Mesenchymal stem cell (in vitro differentiated cells and primary cell): ENCODE results near the gene ABHD17C.

Experiments used
- DNase-seq: peaks from one replicate; pipeline ENCODE4 v3.0.0-alpha.2; 2013
- H2AFZ ChIP-seq: one replicate; pipeline ENCODE4 v1.6.1; 2013; ENCODE audit warnings: low read depth, mild to moderate bottlenecking, control low read depth, inconsistent platforms, low read length, moderate library complexity
- H2AK5ac ChIP-seq: 2 replicates; pipeline ENCODE4 v1.6.1; 2013; ENCODE audit warnings: low read length, moderate library complexity, mild to moderate bottlenecking, inconsistent platforms; ENCODE audit not compliant: severe bottlenecking
- H2BK120ac ChIP-seq: one replicate; pipeline ENCODE4 v1.6.1; 2013; ENCODE audit warnings: low read depth, mild to moderate bottlenecking, inconsistent platforms, low read length, moderate library complexity
- H2BK12ac ChIP-seq, 2 experiments: one replicate each; pipeline ENCODE4 v1.6.1; 2013; ENCODE audit warnings: inconsistent platforms in 2 of 2, low read length in 2 of 2, mild to moderate bottlenecking in 2 of 2, moderate library complexity in 2 of 2, control low read depth in 1 of 2
- H2BK15ac ChIP-seq: one replicate; pipeline ENCODE4 v1.6.1; 2013; ENCODE audit warnings: mild to moderate bottlenecking, low read depth, inconsistent platforms; ENCODE audit not compliant: poor library complexity, severe bottlenecking
- H2BK5ac ChIP-seq: 2 replicates; pipeline ENCODE4 v1.6.1; 2013; ENCODE audit warnings: low read depth, mild to moderate bottlenecking, low read length, control low read depth, inconsistent platforms; ENCODE audit not compliant: poor library complexity, severe bottlenecking
- H3K14ac ChIP-seq, 2 experiments: one replicate each; pipeline ENCODE4 v1.6.1; 2013; ENCODE audit warnings: inconsistent platforms in 2 of 2, low read length in 2 of 2, control low read depth in 1 of 2, mild to moderate bottlenecking in 1 of 2, moderate library complexity in 1 of 2
- H3K18ac ChIP-seq, 2 experiments: one replicate each; pipeline ENCODE4 v1.6.1; 2013; ENCODE audit warnings: inconsistent platforms in 2 of 2, low read length in 2 of 2, control low read depth in 1 of 2, low read depth in 1 of 2, mild to moderate bottlenecking in 1 of 2
- H3K23ac ChIP-seq, 2 experiments: one replicate each; pipeline ENCODE4 v1.6.1; 2013; ENCODE audit warnings: inconsistent platforms in 2 of 2, low read length in 2 of 2, mild to moderate bottlenecking in 2 of 2, moderate library complexity in 2 of 2, control low read depth in 1 of 2
- H3K27ac ChIP-seq: 2 replicates; pipeline ENCODE4 v1.5.1; 2013; ENCODE audit warnings: mild to moderate bottlenecking, moderate library complexity, low read length, control low read depth, inconsistent platforms; ENCODE audit not compliant: poor library complexity, severe bottlenecking
- H3K27me3 ChIP-seq, 2 experiments: 2 replicates each; pipeline versions ENCODE4 v1.6.1 to v1.7.0; 2013; ENCODE audit warnings: low read length in 2 of 2, mild to moderate bottlenecking in 2 of 2, moderate library complexity in 2 of 2, control low read depth in 1 of 2, inconsistent platforms in 1 of 2; ENCODE audit not compliant: control insufficient read depth in 1 of 2, insufficient read depth in 1 of 2
- H3K36me3 ChIP-seq, 2 experiments: 2 replicates each; pipeline versions ENCODE4 v1.6.1 to v1.7.0; 2013; ENCODE audit warnings: low read length in 2 of 2, control low read depth in 1 of 2, inconsistent platforms in 1 of 2, low read depth in 1 of 2, mild to moderate bottlenecking in 1 of 2; ENCODE audit not compliant: insufficient read depth in 2 of 2, control insufficient read depth in 1 of 2
- H3K4ac ChIP-seq, 2 experiments: one replicate each; pipeline ENCODE4 v1.6.1; 2013; ENCODE audit warnings: inconsistent platforms in 2 of 2, low read length in 2 of 2, mild to moderate bottlenecking in 2 of 2, moderate library complexity in 2 of 2, control low read depth in 1 of 2, low read depth in 1 of 2
- H3K4me1 ChIP-seq: 2 replicates; pipeline ENCODE4 v1.6.1; 2013; ENCODE audit warnings: low read depth, low read length, control low read depth; ENCODE audit not compliant: control insufficient read depth, insufficient read depth
- H3K4me2 ChIP-seq: 2 replicates; pipeline ENCODE4 v1.6.1; 2013; ENCODE audit warnings: low read length, mild to moderate bottlenecking, inconsistent platforms; ENCODE audit not compliant: poor library complexity, severe bottlenecking
- H3K4me3 ChIP-seq, 2 experiments: 2 replicates each; pipeline versions ENCODE4 v1.5.1 to v1.7.0; 2013; ENCODE audit warnings: low read length in 2 of 2, mild to moderate bottlenecking in 2 of 2, control low read depth in 1 of 2, low read depth in 1 of 2; ENCODE audit not compliant: insufficient read depth in 1 of 2
- H3K79me1 ChIP-seq: replicated peaks from 2 replicates; pipeline ENCODE4 v1.6.1; 2013; ENCODE audit warnings: mild to moderate bottlenecking, control low read depth, low read length, inconsistent platforms; ENCODE audit not compliant: poor library complexity, severe bottlenecking
- H3K9ac ChIP-seq: 2 replicates; pipeline ENCODE4 v1.7.0; 2013; ENCODE audit warnings: mild to moderate bottlenecking, low read length, moderate library complexity
- H3K9me3 ChIP-seq: 2 replicates; pipeline ENCODE4 v1.7.0; 2013; ENCODE audit warnings: mild to moderate bottlenecking, low read length; ENCODE audit not compliant: control insufficient read depth
- H4K8ac ChIP-seq: one replicate; pipeline ENCODE4 v1.6.1; 2013; ENCODE audit warnings: inconsistent platforms, mild to moderate bottlenecking, low read length, moderate library complexity
- H4K91ac ChIP-seq: one replicate; pipeline ENCODE4 v1.6.1; 2013; ENCODE audit warnings: mild to moderate bottlenecking, low read length, inconsistent platforms
- WGBS: methylation state at CpG from one replicate; pipeline ENCODE4 v1.1.7; 2013; ENCODE audit warnings: mixed read lengths; 5-methylcytosine and 5-hydroxymethylcytosine counted together

Gene ABHD17C

DNA sequence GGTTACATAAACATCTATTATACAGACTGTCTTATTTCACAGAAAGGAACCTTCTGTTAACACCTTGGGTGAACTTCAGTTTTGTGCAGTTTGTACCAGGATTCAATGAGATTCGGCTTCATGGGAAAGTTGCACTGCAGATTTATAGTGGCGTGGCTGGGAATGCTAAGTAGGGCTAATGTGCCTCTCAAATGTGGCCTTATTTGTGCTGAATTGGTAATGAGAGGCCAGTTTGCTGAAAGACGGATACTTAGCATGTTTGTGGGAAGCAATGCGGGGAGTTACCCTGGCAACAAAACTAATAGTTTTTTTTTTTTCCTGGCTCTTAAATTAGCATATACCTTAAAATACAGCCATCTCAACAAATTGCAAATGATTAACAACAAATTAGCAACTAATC lies 55.5 kb downstream of the ABHD17C start:
- no peak overlapping the region for H3K9ac ChIP-seq
- no peaks in the 10 kb centered on the region for H3K9me3 ChIP-seq
- no peak overlapping the region for H3K4ac ChIP-seq
- no peak overlapping the region for H2BK15ac ChIP-seq
- no peaks in the 10 kb centered on the region for H3K27me3 ChIP-seq
- no peak overlapping the region for H2AFZ ChIP-seq
- H3K79me1 ChIP-seq, result peaks cover 20% of the 10 kb centered on the region
- no peak overlapping the region for H3K23ac ChIP-seq
- WGBS, result 97% methylated on average over 3 of the region's 4 CpGs
- no peak overlapping the region for H2AK5ac ChIP-seq
- H3K4me1 ChIP-seq, result peaks cover 2% of the 10 kb centered on the region
- no peak overlapping the region for H3K27ac ChIP-seq
- H4K91ac ChIP-seq, result no peak overlapping the region
- H3K4me2 ChIP-seq, result no peak overlapping the region
- H3K14ac ChIP-seq, result no peak overlapping the region
- peaks cover 3 to 60% of the 10 kb centered on the region in 2 experiments for H3K36me3 ChIP-seq
- H4K8ac ChIP-seq, result no peak overlapping the region
- H3K18ac ChIP-seq, result no peak overlapping the region
- no peak overlapping the region for H3K4me3 ChIP-seq
- H2BK5ac ChIP-seq, result no peak overlapping the region
- peak overlapping the region in 1 of 2 experiments; percentile 42 for H2BK12ac ChIP-seq
- DNase-seq, result no peak
- no peak overlapping the region for H2BK120ac ChIP-seq

DNA sequence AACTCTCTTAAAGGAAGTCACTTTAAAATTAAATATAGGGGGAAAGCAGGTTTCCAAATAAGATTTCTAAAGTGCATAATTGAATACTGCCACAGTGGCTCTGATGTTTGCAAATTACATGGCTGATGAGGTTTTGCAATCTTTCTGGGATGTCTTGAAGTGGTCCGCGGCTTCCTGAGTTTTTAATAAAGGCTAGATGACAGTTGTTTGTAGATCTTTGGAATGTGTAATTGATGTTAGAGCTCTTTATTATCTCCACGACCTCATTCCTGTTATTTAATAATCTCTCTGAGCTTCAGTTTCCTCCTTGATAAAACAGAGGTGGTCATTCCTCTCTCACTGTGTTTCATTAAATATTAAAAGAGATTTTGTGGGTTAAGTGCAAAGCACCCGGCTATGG lies 57.1 kb downstream of the ABHD17C start:
- Histone ChIP-seq H2AFZ (no peak overlapping the region), H3K4me2 (no peak overlapping the region), H2BK12ac (no peak overlapping the region), H4K91ac (no peak overlapping the region), H2BK120ac (no peak overlapping the region), H3K79me1 (peaks cover 17% of the 10 kb centered on the region), H3K23ac (no peak overlapping the region), H2AK5ac (no peak overlapping the region), H2BK15ac (no peak overlapping the region), H3K4me3 (no peak overlapping the region), H3K9ac (no peak overlapping the region), H3K27ac (no peak overlapping the region), H3K18ac (no peak overlapping the region), H3K4ac (no peak overlapping the region), H4K8ac (no peak overlapping the region), H3K4me1 (peaks cover 2% of the 10 kb centered on the region), H3K27me3 (no peaks in the 10 kb centered on the region), H3K36me3 (peaks cover 3 to 73% of the 10 kb centered on the region in 2 experiments), H3K9me3 (no peaks in the 10 kb centered on the region), H2BK5ac (no peak overlapping the region), H3K14ac (no peak overlapping the region)
- no peak for DNase-seq
- WGBS, result 83% methylated on average over 2 of the region's 4 CpGs

DNA sequence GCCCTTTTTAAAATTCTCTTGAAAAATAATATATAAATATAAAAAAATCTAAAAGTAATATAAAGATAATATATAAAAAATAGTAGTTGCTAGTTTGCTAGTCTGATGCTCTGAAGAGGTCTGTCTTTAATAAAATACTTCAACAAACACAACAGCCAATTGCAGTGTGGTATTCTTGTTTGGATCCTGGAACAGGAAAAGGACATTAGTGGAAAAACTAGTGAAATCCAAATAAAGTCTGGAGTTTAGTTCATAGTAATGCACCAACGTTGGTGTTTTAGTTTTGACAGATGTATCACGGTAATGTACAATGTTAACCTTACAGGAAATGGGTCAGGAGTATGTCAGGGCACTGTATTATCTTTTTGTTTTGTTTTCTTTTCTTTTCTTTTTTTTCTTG lies 58.1 kb downstream of the ABHD17C start:
- Histone ChIP-seq H3K9ac (no peak overlapping the region), H3K27ac (no peak overlapping the region), H2BK120ac (no peak overlapping the region), H3K79me1 (peaks cover 9% of the 10 kb centered on the region), H3K9me3 (no peaks in the 10 kb centered on the region), H2BK15ac (no peak overlapping the region), H2BK12ac (no peak overlapping the region), H3K27me3 (no peaks in the 10 kb centered on the region), H2AK5ac (no peak overlapping the region), H3K23ac (no peak overlapping the region), H3K4ac (no peak overlapping the region), H3K4me2 (no peak overlapping the region), H2AFZ (no peak overlapping the region), H3K18ac (no peak overlapping the region), H4K8ac (no peak overlapping the region), H3K4me3 (no peak overlapping the region), H3K4me1 (no peaks in the 10 kb centered on the region), H3K14ac (no peak overlapping the region), H2BK5ac (no peak overlapping the region), H4K91ac (no peak overlapping the region), H3K36me3 (peaks cover 0 to 73% of the 10 kb centered on the region in 2 experiments)
- WGBS, result 90% methylated on average over 2 of the region's 2 CpGs
- DNase-seq, result no peak

DNA sequence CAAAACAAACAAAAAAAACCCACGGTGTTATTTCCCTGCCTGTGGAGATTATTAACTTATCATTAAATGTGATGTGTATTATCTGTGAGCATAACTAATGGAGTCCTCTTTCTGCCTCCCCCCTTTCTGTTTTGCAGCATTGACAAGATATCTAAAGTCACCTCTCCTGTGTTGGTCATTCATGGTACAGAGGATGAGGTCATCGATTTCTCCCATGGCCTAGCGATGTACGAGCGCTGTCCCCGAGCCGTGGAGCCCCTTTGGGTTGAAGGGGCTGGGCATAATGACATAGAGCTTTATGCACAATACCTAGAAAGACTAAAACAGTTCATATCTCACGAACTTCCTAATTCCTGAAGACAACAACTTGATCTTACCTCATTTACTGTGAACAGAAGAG lies 58.9 kb downstream of the ABHD17C start:
- no peaks in the 10 kb centered on the region for H3K9me3 ChIP-seq
- peaks cover 7% of the 10 kb centered on the region for H3K79me1 ChIP-seq
- H3K36me3 ChIP-seq, result peaks cover 0 to 68% of the 10 kb centered on the region in 2 experiments
- no peak overlapping the region for H3K4me2 ChIP-seq
- H2AK5ac ChIP-seq, result no peak overlapping the region
- H4K91ac ChIP-seq, result no peak overlapping the region
- no peak overlapping the region for H2BK12ac ChIP-seq
- no peak overlapping the region for H4K8ac ChIP-seq
- H2BK120ac ChIP-seq, result no peak overlapping the region
- no peak for DNase-seq
- H3K9ac ChIP-seq, result no peak overlapping the region
- no peak overlapping the region for H3K27ac ChIP-seq
- H3K23ac ChIP-seq, result no peak overlapping the region
- H3K27me3 ChIP-seq, result no peaks in the 10 kb centered on the region
- H3K4me1 ChIP-seq, result no peaks in the 10 kb centered on the region
- no peak overlapping the region for H3K4ac ChIP-seq
- H3K14ac ChIP-seq, result no peak overlapping the region
- WGBS, result no CpG with 5 or more reads among the region's 8 CpGs
- H3K4me3 ChIP-seq, result no peak overlapping the region
- no peak overlapping the region for H2AFZ ChIP-seq
- H2BK5ac ChIP-seq, result no peak overlapping the region
- H3K18ac ChIP-seq, result no peak overlapping the region
- H2BK15ac ChIP-seq, result no peak overlapping the region
